GM21423 (cell line): ENCODE measurements around the gene RNPEPL1.

ENCODE experiments used
- ATAC-seq: cut with Tn5 transposase; IDR thresholded peaks from one replicate; pipeline ENCODE4 v1.9.1; 2021; ENCODE audit warnings: mild to moderate bottlenecking, moderate library complexity; ENCODE audit not compliant: unreplicated experiment

Gene RNPEPL1

GRCh38 chr2:240622531-240623235, 54.4 kb downstream of the RNPEPL1 start:
- peak; percentile 21 for ATAC-seq

- ATAC-seq = no peak
Observed at GRCh38 chr2:240623531-240624010, 55.3 kb downstream of the RNPEPL1 start.

GRCh38 chr2:240624011-240624949, 56.0 kb downstream of the RNPEPL1 start:
- no peak for ATAC-seq

GRCh38 chr2:240624950-240625621, 56.8 kb downstream of the RNPEPL1 start, which contains the start of gene GPR35:
Gene GPR35 (plus strand): TSS chr2:240625480. CDS start chr2:240629953, 4,473 bp downstream.
- no peak for ATAC-seq

- no peak for ATAC-seq
Observed at GRCh38 chr2:240626531-240627300, 58.4 kb downstream of the RNPEPL1 start.

GRCh38 chr2:240627736-240628506, 59.6 kb downstream of the RNPEPL1 start:
- no peak for ATAC-seq

GRCh38 chr2:240628507-240628807, 60.2 kb downstream of the RNPEPL1 start:
- ATAC-seq = no peak

- no peak for ATAC-seq
Observed at GRCh38 chr2:240628808-240629618, 60.7 kb downstream of the RNPEPL1 start.

GRCh38 chr2:240629619-240629967, 61.3 kb downstream of the RNPEPL1 start:
- no peak for ATAC-seq

- ATAC-seq = no peak
Observed at GRCh38 chr2:240629968-240630770, 61.9 kb downstream of the RNPEPL1 start.
